H54 (cell line): Measurements from ENCODE around the gene RIN2.

Source experiments
- DNase-seq: peaks from one replicate; pipeline ENCODE4 v3.0.0; 2011; ENCODE audit warnings: low spot score, mixed read lengths; ENCODE audit not compliant: insufficient read length
- FAIRE-seq: peaks from 3 replicates; lab custom pipeline; 2011; peaks lifted over from hg19 to GRCh38; lab: Jason Lieb, UNC
- POLR2A ChIP-seq: IDR thresholded peaks from 2 replicates; pipeline ENCODE4 v1.6.1; 2011; ENCODE audit warnings: low read depth, mild to moderate bottlenecking, low read length

Gene RIN2

GRCh38 chr20:19764207-19764606 lies 6.1 kb downstream of the RIN2 start:
- DNase-seq (no peak), FAIRE-seq (no peak)
- no peak for TF ChIP-seq POLR2A

GRCh38 chr20:19765266-19765665 lies 7.2 kb downstream of the RIN2 start:
- DNase-seq (no peak), FAIRE-seq (no peak)
- no peak for TF ChIP-seq POLR2A

- DNase-seq, result no peak
- TF ChIP-seq POLR2A, result no peak
- FAIRE-seq, result no peak
These were observed 7.9 kb downstream of the RIN2 start for GRCh38 chr20:19765913-19766312.

- FAIRE-seq (no peak), DNase-seq (no peak)
- no peak for TF ChIP-seq POLR2A
These were observed 9.0 kb downstream of the RIN2 start for GRCh38 chr20:19767070-19767469.

GRCh38 chr20:19768325-19768842 lies 10.3 kb downstream of the RIN2 start:
- DNase-seq (no peak), FAIRE-seq (no peak)
- TF ChIP-seq POLR2A, result no peak

- DNase-seq, result no peak
- FAIRE-seq, result no peak
- no peak for TF ChIP-seq POLR2A
These were observed 11.4 kb downstream of the RIN2 start for GRCh38 chr20:19769507-19769906.

- DNase-seq, result no peak
- no peak for FAIRE-seq
- no peak for TF ChIP-seq POLR2A
These were observed 12.3 kb downstream of the RIN2 start for GRCh38 chr20:19770375-19770774.

- TF ChIP-seq POLR2A, result no peak
- no peak for FAIRE-seq
- no peak for DNase-seq
These were observed 13.0 kb downstream of the RIN2 start for GRCh38 chr20:19771031-19771430.

GRCh38 chr20:19773471-19773870 lies 15.4 kb downstream of the RIN2 start:
- no peak for TF ChIP-seq POLR2A
- FAIRE-seq (no peak), DNase-seq (no peak)

- no peak for DNase-seq
- no peak for TF ChIP-seq POLR2A
- no peak for FAIRE-seq
These were observed 16.3 kb downstream of the RIN2 start for GRCh38 chr20:19774135-19774933.

GRCh38 chr20:19775353-19776253 lies 17.5 kb downstream of the RIN2 start:
- FAIRE-seq, result no peak
- DNase-seq, result no peak
- no peak for TF ChIP-seq POLR2A

- DNase-seq, result no peak
- FAIRE-seq, result no peak
- TF ChIP-seq POLR2A, result no peak
These were observed 19.3 kb downstream of the RIN2 start for GRCh38 chr20:19777315-19777714.

- FAIRE-seq (no peak), DNase-seq (no peak)
These were observed 19.9 kb downstream of the RIN2 start for GRCh38 chr20:19777981-19778380.

GRCh38 chr20:19778404-19778803 lies 20.3 kb downstream of the RIN2 start:
- FAIRE-seq (no peak), DNase-seq (no peak)
- no peak for TF ChIP-seq POLR2A

More at GRCh38 chr20:19777981-19778380, 19.9 kb downstream of the RIN2 start:
- no peak for TF ChIP-seq POLR2A

- FAIRE-seq, result no peak
These were observed 21.6 kb downstream of the RIN2 start for GRCh38 chr20:19779634-19780033.

More at GRCh38 chr20:19779634-19780033, 21.6 kb downstream of the RIN2 start:
- TF ChIP-seq POLR2A, result no peak
- no peak for DNase-seq
